NCI-H2107 (cell line): ENCODE measurements around the gene PRKAG1.

Experiments
- DNase-seq: peaks from one replicate; lab custom pipeline; 2025; lab: John Stamatoyannopoulos, UW

Gene PRKAG1

GRCh38 chr12:49049566-49050224 lies 31.1 kb upstream of the PRKAG1 start:
- no peak for DNase-seq

GRCh38 chr12:49048953-49049352 lies 30.4 kb upstream of the PRKAG1 start:
- no peak for DNase-seq

DNA sequence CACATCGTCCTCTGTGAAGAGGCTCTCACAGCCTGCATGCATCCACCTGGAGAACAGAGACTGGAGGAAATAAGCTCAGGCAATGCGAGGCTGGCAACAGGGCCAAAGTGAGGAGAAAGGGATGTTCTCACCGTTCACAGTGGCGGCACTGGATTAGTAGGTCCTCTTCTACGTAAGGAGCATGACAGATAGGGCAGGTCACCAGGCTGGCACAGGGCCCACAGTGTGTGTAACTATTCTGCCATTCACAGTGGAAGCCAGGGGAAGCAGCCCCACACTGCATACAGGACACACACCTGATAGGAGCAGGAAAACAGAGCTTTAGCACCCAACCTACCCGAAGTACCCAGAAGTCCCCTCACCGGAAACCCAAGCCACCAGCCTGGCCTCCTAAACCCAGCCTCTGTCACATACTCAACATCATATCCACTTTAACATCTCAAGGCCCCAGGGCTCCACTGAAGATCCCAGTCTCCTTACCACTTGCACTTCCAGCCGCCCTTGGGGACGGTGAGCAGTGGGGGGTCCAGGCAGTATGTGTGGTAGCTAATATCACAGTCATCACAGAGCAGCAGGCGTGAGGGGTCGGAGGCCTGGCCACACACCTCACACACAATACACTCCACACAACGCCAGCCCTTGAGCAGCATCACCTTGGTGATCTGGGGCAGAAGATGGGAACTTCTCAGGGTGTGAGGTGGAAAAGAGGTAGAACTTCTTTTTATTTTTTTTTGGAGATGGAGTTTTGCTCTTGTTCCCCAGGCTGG lies 27.7 kb upstream of the PRKAG1 start:
- DNase-seq = no peak

DNA sequence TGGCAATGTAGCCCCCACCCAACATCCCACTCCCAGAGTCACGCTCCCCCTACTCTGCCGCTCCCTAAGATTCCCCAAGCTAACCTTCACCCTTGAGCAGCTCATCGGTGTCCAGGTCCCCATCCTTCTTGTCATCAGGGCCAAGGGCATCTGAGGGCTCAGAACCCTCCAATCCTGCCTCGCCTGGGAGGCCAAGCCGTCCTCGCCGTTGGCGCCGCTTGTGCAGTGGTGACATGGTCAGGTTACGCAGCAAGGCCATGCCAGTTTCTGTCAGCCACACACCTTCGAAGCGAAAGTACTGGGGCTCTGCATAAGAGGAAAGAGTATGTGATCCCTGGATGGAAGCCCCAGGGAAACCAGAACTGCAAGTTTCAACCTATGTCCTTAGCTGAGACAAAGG lies 26.1 kb upstream of the PRKAG1 start:
- no peak for DNase-seq

- DNase-seq = no peak
Observed at GRCh38 chr12:49043856-49044258, 25.3 kb upstream of the PRKAG1 start.

DNA sequence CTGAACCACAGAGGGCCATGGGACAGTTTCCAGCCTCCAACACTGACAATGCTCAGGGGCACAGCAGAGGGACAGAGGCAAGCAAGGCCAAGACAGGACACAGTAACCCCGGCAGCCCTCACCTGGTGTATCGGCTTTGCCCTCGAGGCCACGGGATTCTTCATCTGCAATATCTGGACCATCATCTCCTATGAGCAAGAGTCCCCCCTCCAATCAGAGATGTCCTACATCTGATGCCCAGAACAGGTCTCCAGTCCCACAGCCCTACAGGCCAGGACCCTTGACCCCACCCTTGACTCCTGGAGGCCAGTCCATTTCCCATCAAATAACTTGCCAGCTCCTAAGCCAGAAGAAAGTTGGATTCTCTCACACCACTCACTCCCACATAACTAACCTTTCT lies 24.7 kb upstream of the PRKAG1 start:
- no peak for DNase-seq

DNA sequence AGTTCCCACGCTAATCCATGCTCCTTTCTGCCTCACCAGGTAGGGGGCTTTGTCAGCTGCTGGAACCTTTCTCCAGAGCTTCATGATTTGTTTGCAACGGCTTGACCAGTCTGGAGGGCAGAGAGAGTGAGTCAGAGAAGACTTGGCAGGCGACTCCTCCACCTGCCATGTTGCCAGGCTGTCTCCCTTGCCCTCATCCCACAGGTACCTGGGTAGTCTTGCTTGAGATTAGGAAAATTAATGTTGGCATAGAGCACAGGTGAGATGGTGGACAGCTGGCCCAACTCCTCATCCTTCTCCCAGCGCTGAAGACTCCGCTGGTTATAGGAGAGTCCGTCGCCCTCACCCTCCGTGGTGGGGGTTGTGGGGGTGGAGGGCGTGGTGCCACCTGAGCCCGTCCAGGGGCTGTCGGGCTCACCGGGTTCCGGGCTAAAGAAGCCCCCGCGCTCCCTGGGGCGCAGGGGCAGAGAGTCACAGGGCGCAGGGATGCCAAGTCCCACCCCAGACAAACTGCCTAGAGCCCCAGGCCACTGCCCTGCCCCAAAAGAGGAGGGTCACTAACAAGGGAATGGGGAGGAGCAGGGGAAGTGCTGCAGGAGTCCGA lies 23.4 kb upstream of the PRKAG1 start:
- no peak for DNase-seq

DNA sequence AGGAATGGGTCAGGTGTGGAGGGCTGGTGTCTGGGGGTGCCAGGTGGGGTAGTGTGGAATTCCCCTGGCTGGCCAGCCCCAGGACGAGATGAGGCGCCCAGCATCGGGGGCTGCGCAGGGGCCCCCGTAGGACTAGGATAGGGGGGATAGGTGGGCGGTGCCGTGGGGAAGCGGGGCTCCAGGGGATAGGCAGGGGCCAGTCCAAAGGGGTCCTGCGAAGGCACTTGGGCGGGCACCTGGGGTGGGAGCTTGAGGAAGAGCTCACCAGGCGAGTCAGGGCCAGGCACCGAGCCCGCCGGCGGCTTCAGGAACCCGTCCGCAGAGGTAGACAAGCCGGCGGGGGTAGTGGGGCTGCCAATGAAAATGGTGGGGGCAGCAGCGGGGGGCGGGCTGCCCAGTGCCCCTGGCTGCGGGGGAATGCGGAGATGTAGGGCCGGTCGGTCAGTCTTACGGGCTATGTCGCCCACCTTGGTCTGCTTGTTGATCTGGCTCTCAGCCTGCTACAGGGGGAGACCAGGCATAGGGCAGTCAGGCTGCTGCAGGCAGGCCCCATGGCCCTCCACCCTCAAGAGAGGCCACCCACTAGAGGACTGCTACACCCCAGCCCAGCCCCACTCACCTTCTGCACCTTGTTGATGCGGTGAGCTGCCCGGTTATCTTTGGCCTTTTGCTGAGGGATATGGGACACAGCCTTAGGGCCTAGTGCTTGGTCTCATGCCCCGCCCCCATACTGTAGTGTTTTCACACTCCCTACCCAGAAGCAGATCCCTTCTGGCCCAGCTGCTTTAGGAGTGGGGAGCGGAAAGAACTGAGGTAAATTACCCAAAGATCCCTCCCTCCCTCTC lies 22.7 kb upstream of the PRKAG1 start:
- no peak for DNase-seq

DNA sequence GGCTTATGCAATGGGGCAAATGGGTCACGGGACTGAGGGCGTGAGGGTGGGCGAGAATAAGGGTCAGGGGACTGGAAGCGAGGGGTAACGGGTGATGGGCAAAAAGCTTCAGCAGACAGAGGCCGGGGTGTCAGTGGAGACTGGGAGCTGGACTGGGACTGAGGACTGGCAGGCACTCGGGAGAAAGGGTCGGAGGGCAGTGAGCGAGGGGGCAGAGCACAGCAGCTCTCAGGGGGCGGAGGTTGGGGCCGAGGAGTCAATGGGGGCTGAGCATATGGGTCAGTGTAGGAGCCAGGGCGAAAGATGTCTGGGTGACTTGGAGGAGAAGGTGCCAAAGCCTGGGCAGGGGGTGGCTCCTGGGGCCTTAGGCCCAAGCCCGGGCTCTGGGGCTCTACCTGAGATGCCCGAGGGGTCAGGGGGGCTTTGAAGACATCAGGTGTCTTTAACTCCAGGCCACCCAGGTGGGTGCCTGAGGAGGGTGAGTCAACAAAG lies 21.8 kb upstream of the PRKAG1 start:
- DNase-seq = no peak

DNA sequence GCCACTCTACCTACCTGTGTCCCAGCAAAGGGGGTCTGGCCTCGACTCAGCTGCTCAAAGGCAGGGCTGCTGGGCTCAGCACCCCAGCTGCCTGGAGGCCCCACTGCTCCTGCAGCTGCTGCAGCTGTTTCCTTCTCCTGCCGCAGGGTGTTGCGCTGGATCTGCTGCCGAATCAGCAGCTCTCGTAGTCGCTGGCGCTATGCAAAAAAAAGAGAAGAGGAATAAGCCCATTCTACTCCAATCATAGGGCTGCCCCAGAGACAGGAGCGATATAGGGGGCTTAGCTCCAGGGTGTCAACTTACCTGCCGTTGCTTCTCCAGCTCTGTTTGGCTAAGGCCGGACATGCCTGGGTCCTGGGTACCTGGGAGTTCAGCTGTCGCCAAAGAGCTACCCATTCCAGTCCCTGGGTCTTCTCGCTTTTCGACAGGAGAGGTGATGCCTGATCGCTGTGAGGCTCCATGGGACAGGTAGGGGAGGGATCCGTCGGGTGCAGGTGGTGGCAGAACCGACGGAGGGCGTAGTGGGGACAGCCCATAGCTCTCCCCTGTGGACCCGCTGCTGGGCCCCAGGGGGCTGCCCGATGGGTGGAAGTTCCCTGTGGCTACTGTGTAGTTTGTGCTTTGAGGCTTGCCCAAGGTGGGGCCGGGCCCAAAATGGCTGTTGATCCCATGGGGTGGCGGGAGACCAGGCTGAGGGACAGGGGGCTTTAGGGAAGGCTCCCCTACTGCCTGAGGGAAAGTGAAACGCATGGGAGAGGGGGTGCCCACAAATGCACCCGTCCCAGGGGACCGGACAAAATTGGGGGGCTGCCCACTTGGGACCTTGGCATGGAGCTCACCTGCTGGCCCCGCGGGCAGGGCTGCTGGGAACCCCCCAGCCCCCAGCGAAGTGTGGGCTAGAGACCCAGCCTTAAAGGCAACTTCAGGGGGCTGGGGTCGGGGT lies 21.1 kb upstream of the PRKAG1 start:
- DNase-seq = no peak

GRCh38 chr12:49038291-49038955 lies 19.8 kb upstream of the PRKAG1 start:
- no peak for DNase-seq

GRCh38 chr12:49037947-49038237 lies 19.3 kb upstream of the PRKAG1 start:
- no peak for DNase-seq

DNA sequence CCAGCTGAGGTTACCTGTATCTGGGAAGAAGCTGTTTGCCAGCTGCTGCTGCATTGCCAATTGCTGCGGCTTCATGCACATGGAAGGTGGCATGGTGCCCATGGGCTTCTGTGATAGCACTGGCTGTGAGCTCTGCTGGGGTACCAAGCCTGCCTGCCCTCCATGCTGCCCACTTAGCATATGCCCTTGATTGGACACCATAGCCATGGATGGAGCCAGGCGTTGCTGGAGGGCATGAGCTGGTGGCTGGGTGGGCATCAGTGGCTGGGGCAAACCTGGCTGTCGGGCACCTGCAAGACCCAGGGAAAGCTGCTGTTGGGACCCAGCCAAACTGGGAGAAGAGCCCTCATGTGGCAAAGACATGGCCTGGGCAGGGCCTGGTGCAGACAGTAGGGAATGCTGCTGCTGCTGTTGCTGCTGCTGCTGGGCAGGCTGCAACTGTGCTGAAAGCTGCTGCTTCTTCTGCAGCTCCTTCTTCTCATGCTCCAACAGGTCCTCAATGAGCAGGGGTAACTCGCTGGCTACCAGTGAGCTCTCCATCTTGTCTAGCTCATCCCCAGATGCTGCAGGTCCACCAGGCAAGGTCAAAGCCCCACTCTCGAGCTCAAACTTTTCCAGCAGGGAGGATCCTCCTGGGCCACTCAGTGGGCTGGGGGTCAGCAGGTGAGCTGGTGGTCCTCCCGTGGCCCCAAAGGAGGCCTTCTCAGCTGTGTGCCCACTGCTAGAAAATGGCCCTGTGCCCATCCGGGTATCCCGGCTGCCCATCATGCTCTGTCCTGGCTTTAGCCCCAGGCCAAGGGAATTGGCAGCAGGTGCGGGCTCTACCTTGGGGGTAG lies 18.8 kb upstream of the PRKAG1 start:
- DNase-seq = no peak

DNA sequence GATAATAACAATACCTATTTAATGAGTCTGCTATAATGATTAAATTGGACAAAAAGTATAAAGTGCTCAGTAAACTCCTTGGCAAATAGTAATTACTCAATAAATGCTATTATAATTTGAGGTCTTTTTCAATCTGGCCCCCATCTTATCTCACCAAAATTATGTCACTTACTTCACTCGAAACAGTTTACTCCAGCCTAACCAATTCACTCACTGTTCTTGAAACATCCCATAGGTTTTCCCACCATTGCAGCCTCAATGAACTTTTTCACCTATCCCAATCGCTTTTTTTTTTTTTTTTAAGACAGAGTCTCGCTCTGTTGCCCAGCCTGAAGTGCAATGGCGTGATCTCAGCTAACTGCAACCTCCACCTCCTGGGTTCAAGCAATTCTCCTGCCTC lies 17.5 kb upstream of the PRKAG1 start:
- DNase-seq = no peak

DNA sequence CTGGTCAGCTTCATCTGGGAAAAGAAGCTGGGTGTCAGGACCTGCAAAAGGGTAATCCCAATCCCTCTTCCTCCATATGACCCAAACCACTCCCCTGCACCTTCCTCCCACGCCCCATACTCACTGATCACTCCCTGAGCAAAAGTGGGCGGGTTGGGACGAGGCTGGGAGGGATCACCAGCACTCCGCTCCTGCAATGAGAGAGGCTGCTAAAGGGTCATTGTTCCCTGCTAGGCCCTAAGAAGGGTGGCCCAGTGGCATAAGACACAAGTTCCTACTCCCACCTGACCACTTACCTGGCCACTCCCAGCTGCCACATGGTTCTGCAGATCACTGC lies 15.7 kb upstream of the PRKAG1 start:
- DNase-seq = no peak

- DNase-seq = no peak
Observed at GRCh38 chr12:49033611-49034285, 15.2 kb upstream of the PRKAG1 start.

DNA sequence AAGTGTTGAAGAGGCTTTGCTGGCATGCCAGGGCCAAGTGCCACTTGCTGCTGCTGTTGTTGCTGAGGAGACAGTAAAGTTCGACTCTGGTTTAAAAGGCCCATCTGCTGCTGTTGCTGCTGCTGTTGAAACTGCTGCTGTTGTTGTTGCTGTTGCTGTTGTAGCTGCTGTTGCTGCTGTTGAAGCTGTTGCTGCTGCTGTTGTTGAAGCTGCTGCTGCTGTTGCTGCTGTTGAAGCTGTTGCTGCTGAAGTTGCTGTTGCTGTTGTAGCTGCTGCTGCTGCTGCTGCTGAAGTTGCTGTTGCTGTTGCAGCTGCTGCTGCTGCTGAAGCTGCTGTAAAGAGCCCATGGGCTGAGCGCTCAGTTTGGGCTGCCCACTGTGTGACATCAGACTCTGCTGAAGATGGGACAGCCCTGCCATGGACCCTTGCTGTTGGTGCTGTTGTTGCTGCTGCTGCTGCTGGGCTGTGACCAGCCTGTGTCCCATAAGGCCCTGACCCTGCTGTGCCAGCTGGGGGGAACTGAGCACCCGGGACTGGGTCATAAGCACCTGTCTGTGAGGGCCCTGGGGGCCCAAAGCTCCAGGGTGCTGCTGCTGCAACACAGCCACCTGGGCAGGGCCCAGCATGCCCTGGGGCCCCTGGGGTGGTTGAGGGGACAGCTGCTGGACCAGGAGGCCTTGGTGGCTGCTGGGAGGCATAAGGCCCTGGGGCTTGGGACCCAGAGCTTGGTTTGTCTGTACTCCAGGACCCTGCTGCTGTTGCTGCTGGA lies 14.3 kb upstream of the PRKAG1 start:
- no peak for DNase-seq

DNA sequence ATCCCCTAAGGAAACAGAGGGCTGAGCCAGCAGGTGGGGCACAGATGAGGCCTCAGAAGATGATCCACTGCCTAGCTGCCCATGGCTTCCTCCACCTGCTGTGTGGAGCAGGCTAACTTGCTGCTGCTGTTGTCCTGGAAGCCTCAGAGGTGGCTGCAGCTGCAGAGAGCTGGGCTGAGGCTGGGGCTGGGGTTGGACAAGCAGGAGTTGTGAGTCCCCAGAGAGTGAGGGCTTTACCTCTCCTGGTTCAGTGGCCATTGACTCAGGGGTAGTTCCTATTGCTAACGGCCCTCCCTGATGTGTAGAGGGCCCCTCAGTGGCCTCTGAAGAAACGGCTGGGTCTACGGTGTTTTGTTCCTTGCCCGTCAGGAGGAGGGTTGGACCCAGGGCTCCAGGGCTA lies 13.7 kb upstream of the PRKAG1 start:
- no peak for DNase-seq
